ENCODE data around the gene HIPK2.

GRCh38 chr7:139592801-139593461, 184.9 kb downstream of the HIPK2 start:
- TF ChIP-seq RFX5 (IDR thresholded peaks at IDR 0.05) = no peak
- TF ChIP-seq CEBPB (IDR thresholded peaks at IDR 0.05) = no peak
- no peak for TF ChIP-seq POLR2A (IDR thresholded peaks at IDR 0.05; ENCODE audit: low read length)
- no peak for TF ChIP-seq PHF8 (IDR thresholded peaks at IDR 0.05; ENCODE audit: borderline replicate concordance, low read depth)
- TF ChIP-seq MAZ (IDR thresholded peaks at IDR 0.05; ENCODE audit: borderline replicate concordance, low read depth, low read length) = no peak
- no peak for TF ChIP-seq CTCF (IDR thresholded peaks at IDR 0.05)
- TF ChIP-seq, protein P1, sequence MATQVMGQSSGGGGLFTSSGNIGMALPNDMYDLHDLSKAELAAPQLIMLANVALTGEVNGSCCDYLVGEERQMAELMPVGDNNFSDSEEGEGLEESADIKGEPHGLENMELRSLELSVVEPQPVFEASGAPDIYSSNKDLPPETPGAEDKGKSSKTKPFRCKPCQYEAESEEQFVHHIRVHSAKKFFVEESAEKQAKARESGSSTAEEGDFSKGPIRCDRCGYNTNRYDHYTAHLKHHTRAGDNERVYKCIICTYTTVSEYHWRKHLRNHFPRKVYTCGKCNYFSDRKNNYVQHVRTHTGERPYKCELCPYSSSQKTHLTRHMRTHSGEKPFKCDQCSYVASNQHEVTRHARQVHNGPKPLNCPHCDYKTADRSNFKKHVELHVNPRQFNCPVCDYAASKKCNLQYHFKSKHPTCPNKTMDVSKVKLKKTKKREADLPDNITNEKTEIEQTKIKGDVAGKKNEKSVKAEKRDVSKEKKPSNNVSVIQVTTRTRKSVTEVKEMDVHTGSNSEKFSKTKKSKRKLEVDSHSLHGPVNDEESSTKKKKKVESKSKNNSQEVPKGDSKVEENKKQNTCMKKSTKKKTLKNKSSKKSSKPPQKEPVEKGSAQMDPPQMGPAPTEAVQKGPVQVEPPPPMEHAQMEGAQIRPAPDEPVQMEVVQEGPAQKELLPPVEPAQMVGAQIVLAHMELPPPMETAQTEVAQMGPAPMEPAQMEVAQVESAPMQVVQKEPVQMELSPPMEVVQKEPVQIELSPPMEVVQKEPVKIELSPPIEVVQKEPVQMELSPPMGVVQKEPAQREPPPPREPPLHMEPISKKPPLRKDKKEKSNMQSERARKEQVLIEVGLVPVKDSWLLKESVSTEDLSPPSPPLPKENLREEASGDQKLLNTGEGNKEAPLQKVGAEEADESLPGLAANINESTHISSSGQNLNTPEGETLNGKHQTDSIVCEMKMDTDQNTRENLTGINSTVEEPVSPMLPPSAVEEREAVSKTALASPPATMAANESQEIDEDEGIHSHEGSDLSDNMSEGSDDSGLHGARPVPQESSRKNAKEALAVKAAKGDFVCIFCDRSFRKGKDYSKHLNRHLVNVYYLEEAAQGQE (IDR thresholded peaks at IDR 0.05) = no peak
- TF ChIP-seq POLR2AphosphoS2 (conservative IDR thresholded peaks at IDR 0.05; ENCODE audit: low read length) = no peak
- no peak for TF ChIP-seq KDM5A (IDR thresholded peaks at IDR 0.05)
- no peak for TF ChIP-seq MAFK (IDR thresholded peaks at IDR 0.05; ENCODE audit: partially characterized antibody)
- TF ChIP-seq ESRRA (IDR thresholded peaks at IDR 0.05; ENCODE audit: borderline replicate concordance, low read length) = no peak

Measured in A549 (cell line).